BLaER1 (cell line): ENCODE data around the gene CADM1.
"Not testable (repeated sequence)": the region's sequence is repeated elsewhere in the genome, so short reads cannot be mapped to it uniquely, and the experiment has no call there.

Source experiments
- H3K27ac ChIP-seq: shearing (Covaris generic); formaldehyde crosslinking; 2 replicates; pipeline ENCODE4 v1.8.1; 2022
- H3K27me3 ChIP-seq: shearing (Covaris generic); formaldehyde crosslinking; 2 replicates; pipeline ENCODE4 v1.8.1; 2022
- H3K36me3 ChIP-seq: shearing (Covaris generic); formaldehyde crosslinking; 2 replicates; pipeline ENCODE4 v1.8.1; 2022
- H3K4me1 ChIP-seq: shearing (Covaris generic); formaldehyde crosslinking; 2 replicates; pipeline ENCODE4 v1.8.1; 2022
- H3K4me2 ChIP-seq: shearing (Covaris generic); formaldehyde crosslinking; 2 replicates; pipeline ENCODE4 v1.8.1; 2022
- H3K4me3 ChIP-seq: shearing (Covaris generic); formaldehyde crosslinking; 2 replicates; pipeline ENCODE4 v1.8.1; 2022
- H3K9ac ChIP-seq: shearing (Covaris generic); formaldehyde crosslinking; 2 replicates; pipeline ENCODE4 v1.8.1; 2022
- H3K9me3 ChIP-seq: shearing (Covaris generic); formaldehyde crosslinking; 2 replicates; pipeline ENCODE4 v1.8.1; 2022
- H4K20me1 ChIP-seq: shearing (Covaris generic); formaldehyde crosslinking; 2 replicates; pipeline ENCODE4 v1.8.1; 2022
- Cebpa-rat ChIP-seq: shearing (Covaris generic); IDR thresholded peaks from 2 replicates; pipeline ENCODE4 v1.8.1; 2022

CADM1 gene

DNA sequence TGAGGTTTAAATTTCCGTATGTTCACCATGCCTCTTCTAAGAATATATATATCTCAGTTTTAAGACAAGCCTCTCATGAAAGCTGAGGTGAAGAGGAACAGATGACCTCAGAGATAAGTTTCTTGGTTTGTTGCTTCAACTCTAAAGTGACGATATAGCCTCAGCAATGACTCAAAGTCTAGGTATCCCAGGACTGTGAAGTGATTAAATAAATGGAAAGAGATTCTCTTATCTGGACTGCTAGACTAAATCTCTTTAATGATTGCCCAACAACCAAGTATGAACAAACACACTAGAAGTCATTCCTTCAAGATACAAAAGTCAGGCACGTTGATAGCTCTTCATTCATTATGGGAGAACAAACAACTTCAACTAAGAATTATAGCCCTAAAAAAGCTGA, 15.3 kb downstream of the CADM1 start:
- Histone ChIP-seq H3K9me3 (no peaks in the 10 kb centered on the region), H3K9ac (no peak overlapping the region), H3K27me3 (no peaks in the 10 kb centered on the region), H3K4me1 (no peaks in the 10 kb centered on the region), H4K20me1 (no peaks in the 10 kb centered on the region), H3K27ac (no peak overlapping the region), H3K4me3 (no peak overlapping the region), H3K4me2 (no peak overlapping the region), H3K36me3 (no peaks in the 10 kb centered on the region)
- no peak for TF ChIP-seq Cebpa-rat

DNA sequence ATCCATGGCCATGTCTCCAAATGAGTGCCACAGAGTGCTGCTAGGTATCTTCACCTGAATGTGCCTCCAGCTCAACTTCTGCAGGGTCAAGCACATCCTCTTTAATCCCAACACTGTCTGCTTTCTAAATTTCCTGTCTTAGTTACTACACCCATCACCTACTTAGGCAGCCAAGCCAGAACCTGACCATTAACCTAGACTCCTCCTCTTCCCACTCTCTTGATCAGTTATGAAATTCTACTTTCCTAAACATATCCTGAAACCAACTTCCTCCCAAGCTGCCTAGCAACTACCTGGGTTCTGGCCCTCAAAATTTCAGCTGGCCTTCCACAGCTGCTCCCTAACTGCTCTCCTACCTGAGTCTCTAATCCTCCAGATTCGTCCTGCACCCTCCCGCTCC, 22.7 kb downstream of the CADM1 start:
- Histone ChIP-seq H4K20me1 (no peaks in the 10 kb centered on the region), H3K9ac (no peak overlapping the region), H3K4me2 (no peak overlapping the region), H3K27me3 (no peaks in the 10 kb centered on the region), H3K4me3 (no peak overlapping the region), H3K9me3 (no peaks in the 10 kb centered on the region), H3K36me3 (no peaks in the 10 kb centered on the region), H3K27ac (no peak overlapping the region), H3K4me1 (no peaks in the 10 kb centered on the region)
- TF ChIP-seq Cebpa-rat: no peak

DNA sequence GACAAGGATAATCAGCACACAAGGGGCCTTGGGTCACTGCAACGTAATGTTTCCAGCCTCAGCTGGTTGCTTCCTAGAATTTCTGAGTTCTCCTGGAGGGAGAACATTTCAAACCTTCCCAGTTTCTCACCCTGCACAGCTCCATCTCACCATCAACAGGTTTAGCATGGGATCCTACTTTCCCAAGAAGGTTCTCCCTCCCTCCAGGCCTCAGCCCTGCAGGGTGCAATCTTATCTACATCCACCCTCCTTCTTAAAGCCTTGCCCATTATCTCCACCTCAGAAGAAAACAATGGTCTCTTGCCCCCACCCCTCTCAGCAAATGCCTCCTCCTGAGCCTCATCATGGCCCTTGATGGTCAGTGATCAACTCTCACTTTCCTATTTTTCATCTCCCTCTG, 23.6 kb downstream of the CADM1 start:
- TF ChIP-seq Cebpa-rat: no peak
- Histone ChIP-seq H3K9ac (no peak overlapping the region), H3K4me1 (no peaks in the 10 kb centered on the region), H3K4me3 (no peak overlapping the region), H3K27me3 (no peaks in the 10 kb centered on the region), H4K20me1 (no peaks in the 10 kb centered on the region), H3K9me3 (no peaks in the 10 kb centered on the region), H3K36me3 (no peaks in the 10 kb centered on the region), H3K4me2 (no peak overlapping the region), H3K27ac (no peak overlapping the region)

DNA sequence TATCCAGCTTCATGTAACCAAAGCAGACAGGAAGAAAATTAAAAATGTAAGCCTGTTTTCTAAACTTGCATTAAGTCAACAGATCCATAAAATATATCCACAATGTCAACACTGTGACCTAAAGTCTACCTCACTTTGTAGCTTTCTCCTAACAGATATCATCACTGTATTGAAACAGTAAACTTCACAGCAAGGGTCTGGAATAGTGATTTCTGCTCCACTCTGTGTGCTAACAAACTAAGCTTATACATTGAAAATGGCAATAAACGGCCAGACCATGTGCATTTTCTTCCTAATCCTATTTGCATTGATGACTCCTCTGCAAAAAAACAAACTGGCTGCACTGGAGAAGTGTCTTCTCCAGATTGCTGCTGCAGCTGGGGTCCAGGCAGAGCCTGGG, 26.8 kb downstream of the CADM1 start:
- Histone ChIP-seq H3K36me3 (no peaks in the 10 kb centered on the region), H3K27me3 (no peaks in the 10 kb centered on the region), H3K4me1 (no peaks in the 10 kb centered on the region), H4K20me1 (no peaks in the 10 kb centered on the region), H3K4me3 (no peak overlapping the region), H3K9ac (no peak overlapping the region), H3K4me2 (no peak overlapping the region), H3K27ac (no peak overlapping the region), H3K9me3 (no peaks in the 10 kb centered on the region)
- no peak for TF ChIP-seq Cebpa-rat

DNA sequence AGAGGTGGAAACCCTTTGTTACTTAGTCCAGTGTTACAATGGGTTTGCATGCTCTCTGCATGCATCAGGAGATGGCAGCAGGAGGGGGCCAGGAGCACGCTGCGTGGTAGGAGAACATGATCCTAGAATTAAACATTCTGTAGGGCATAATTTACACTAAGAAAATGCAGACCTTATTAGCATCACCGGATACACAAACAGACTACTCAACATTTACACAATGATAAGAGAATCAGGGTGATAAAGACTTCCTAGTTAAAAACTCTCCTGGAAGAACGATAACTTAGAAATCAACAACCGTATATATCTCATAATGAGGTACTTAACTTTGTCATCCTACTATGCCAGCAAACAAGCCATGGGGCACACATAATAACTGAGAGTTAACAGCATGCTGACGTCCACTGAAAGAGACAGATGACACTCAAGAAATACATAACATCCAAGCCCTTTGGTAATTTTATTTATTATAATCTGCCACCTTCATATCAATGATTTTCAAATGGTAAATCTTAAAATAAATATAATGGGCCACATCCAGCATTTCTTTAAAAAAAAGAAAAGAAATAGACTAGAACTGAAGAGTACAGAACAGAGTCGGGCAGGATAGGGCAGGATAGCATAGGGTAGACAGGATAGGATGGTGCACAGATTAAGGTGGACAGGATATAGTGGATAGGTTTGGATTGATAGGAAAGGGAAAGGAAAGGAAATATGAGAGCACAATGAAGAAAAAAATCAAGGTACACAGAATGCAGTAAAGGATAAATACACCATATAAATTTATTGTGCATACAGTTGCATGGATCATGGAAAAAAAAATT, 27.5 kb downstream of the CADM1 start:
- Histone ChIP-seq H3K9ac (no peak overlapping the region), H4K20me1 (no peaks in the 10 kb centered on the region), H3K4me1 (no peaks in the 10 kb centered on the region), H3K36me3 (no peaks in the 10 kb centered on the region), H3K27me3 (no peaks in the 10 kb centered on the region), H3K4me3 (no peak overlapping the region), H3K9me3 (no peaks in the 10 kb centered on the region), H3K4me2 (no peak overlapping the region), H3K27ac (no peak overlapping the region)
- TF ChIP-seq Cebpa-rat: no peak

DNA sequence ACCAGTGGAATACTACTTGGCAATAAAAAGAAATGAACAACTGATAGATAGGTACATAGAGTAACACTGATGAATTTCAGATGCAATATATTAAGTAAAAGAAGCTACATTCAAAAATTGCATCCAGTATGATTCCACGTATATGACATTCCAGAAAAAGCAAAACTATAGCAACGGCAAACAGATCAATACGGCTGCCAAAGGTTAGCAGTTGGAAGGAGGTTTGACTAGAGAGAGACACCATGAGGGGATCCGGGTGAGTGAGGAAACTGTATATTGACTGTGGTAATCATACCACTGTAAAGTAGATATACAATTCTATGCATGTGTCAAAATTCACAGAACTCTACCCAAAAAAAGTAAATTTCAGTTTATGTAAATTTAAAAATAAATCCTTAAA, 28.7 kb downstream of the CADM1 start:
- Histone ChIP-seq H3K4me2 (no peak overlapping the region), H3K36me3 (no peaks in the 10 kb centered on the region), H3K4me3 (no peak overlapping the region), H3K9ac (no peak overlapping the region), H3K27me3 (no peaks in the 10 kb centered on the region), H3K27ac (no peak overlapping the region), H4K20me1 (no peaks in the 10 kb centered on the region), H3K9me3 (no peaks in the 10 kb centered on the region), H3K4me1 (no peaks in the 10 kb centered on the region)
- no peak for TF ChIP-seq Cebpa-rat

DNA sequence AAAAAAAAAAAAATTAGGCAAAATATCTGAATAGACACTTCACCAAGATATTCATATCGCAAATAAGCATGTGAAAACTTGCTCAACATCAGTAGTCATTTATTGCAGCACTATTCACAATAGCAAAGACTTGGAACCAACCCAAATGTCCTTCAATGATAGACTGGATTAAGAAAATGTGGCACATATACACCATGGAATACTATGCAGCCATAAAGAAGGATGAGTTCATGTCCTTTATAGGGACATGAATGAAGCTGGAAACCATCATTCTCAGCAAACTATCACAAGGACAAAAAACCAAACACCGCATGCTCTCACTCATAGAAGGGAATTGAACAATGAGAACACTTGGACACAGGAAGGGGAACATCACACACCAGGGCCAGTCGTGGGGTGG, 29.9 kb downstream of the CADM1 start:
- H3K27me3 ChIP-seq, H3K4me2 ChIP-seq, H3K9ac ChIP-seq, H3K9me3 ChIP-seq, H4K20me1 ChIP-seq, H3K27ac ChIP-seq, H3K4me1 ChIP-seq, H3K36me3 ChIP-seq, H3K4me3 ChIP-seq: not testable (repeated sequence)

DNA sequence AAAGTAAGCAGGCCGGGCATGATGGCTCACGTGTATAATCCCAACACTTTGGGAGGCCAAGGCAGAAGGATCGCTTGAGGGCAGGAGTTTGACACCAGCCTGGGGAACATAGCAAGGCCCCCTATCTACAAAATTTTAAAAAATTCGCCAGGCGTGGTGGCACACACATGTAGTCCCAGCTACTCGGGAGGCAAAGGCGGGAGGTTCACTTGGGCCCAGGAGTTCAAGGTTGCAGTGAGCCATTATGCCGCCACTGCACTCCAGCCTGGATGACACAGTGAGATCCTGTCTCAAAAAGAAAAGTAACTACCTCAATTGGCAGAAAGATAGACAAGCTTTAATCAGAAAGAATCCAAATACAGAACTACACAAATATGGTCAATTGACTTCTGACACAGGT, 31.0 kb downstream of the CADM1 start:
- no peak overlapping the region for H3K9ac ChIP-seq
- no peak for TF ChIP-seq Cebpa-rat
- H3K36me3 ChIP-seq: no peaks in the 10 kb centered on the region

DNA sequence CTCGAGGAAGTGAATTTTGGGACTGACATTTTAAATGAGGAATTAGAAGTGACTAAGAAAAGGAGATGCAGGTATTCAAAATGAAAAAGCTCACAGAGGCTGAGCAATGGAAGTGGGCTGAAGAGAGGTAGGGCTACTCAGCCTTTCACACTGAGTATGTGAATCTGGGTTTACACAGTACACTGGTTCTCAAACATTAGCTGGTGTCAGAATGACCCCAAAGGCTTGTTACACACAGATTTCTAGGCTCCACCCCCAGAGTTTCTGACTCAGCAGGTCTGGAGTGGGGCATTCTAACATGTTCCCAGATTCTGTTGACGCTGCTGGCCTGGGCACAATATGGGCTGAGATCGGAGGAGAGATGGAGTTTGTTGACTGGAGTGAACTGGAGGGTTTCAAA, 32.8 kb downstream of the CADM1 start:
- H4K20me1 ChIP-seq: no peaks in the 10 kb centered on the region
- no peaks in the 10 kb centered on the region; the same call in 1 of the 2 replicates for H3K4me1 ChIP-seq
- no peaks in the 10 kb centered on the region for H3K9me3 ChIP-seq
- no peak overlapping the region for H3K9ac ChIP-seq
- TF ChIP-seq Cebpa-rat: no peak
- H3K36me3 ChIP-seq: no peaks in the 10 kb centered on the region
- no peak overlapping the region for H3K27ac ChIP-seq
- H3K27me3 ChIP-seq: no peaks in the 10 kb centered on the region
- no peak overlapping the region for H3K4me3 ChIP-seq
- H3K4me2 ChIP-seq: no peak overlapping the region

More for the DNA sequence above, 31.0 kb downstream of the CADM1 start:
- Histone ChIP-seq H3K9me3 (no peaks in the 10 kb centered on the region), H4K20me1 (no peaks in the 10 kb centered on the region), H3K27ac (no peak overlapping the region), H3K4me1 (no peaks in the 10 kb centered on the region; the same call in 1 of the 2 replicates), H3K4me3 (no peak overlapping the region), H3K27me3 (no peaks in the 10 kb centered on the region), H3K4me2 (no peak overlapping the region)

DNA sequence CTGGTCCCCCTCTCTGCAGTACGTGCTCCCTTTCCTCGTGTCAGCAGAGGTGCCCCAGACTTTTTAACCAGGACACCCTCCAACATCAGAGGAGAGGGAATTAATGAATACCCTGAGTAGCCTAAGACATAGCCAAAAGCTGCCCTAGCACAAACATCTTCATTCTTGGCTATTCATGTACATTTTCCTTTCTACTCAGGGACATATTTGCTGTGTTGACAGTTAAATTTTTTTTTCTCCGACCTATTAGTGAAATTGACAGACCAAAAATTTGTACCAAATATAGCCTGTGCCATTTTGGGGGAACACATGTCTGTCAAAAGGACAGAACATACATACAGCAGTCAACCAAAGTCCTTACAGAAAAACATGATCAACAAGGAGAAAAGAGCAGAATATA, 33.3 kb downstream of the CADM1 start:
- Histone ChIP-seq H4K20me1 (no peaks in the 10 kb centered on the region), H3K27ac (no peak overlapping the region), H3K4me3 (no peak overlapping the region), H3K36me3 (no peaks in the 10 kb centered on the region), H3K4me2 (no peak overlapping the region), H3K27me3 (no peaks in the 10 kb centered on the region), H3K9ac (no peak overlapping the region), H3K4me1 (no peaks in the 10 kb centered on the region; the same call in 1 of the 2 replicates), H3K9me3 (no peaks in the 10 kb centered on the region)
- TF ChIP-seq Cebpa-rat: no peak

DNA sequence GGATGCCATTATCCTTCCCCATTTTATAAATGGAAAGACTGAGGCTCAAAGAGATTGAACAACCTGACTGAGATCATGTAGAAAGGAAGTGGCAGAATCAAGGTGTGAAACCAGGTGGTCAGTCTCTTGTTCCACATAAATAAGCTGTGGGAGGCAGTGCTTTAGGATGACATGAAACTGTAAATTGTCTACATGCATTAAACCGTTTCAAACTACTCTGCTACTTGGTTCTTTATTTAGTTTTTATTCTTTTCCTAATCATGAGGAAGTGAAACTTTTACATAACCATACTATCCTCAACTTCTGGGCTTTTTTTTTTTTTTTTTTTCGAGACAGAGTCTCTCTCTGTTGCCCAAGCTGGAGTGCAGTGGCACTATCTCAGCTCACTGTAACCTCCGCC, 34.9 kb downstream of the CADM1 start:
- Histone ChIP-seq H3K27ac (no peak overlapping the region), H3K36me3 (no peaks in the 10 kb centered on the region), H3K4me2 (peak overlapping the region; percentile 29; the same call in 1 of the 2 replicates), H3K4me1 (no peaks in the 10 kb centered on the region; the same call in 1 of the 2 replicates), H4K20me1 (no peaks in the 10 kb centered on the region), H3K9me3 (no peaks in the 10 kb centered on the region), H3K4me3 (no peak overlapping the region), H3K27me3 (no peaks in the 10 kb centered on the region), H3K9ac (no peak overlapping the region)
- TF ChIP-seq Cebpa-rat: no peak
